GM12874 (cell line): ENCODE data around the gene DPYD.

ENCODE experiments used
- CTCF ChIP-seq: IDR thresholded peaks from 2 replicates; pipeline ENCODE4 v1.5.1; 2011; ENCODE audit warnings: low read depth, mild to moderate bottlenecking, control low read depth, low read length, moderate library complexity; ENCODE audit not compliant: insufficient read depth

DPYD gene

GRCh38 chr1:97277891-97278654 lies 642.8 kb downstream of the DPYD start:
- no peak for TF ChIP-seq CTCF

GRCh38 chr1:97271916-97272788 lies 648.7 kb downstream of the DPYD start:
- TF ChIP-seq CTCF = no peak

GRCh38 chr1:97270508-97271307 lies 650.1 kb downstream of the DPYD start:
- TF ChIP-seq CTCF = no peak

- TF ChIP-seq CTCF = no peak
These were observed 655.2 kb downstream of the DPYD start for GRCh38 chr1:97265630-97266029.

GRCh38 chr1:97262842-97263241 lies 658.0 kb downstream of the DPYD start:
- TF ChIP-seq CTCF = no peak

GRCh38 chr1:97258597-97258996 lies 662.2 kb downstream of the DPYD start:
- TF ChIP-seq CTCF = no peak

- no peak for TF ChIP-seq CTCF
These were observed 665.9 kb downstream of the DPYD start for GRCh38 chr1:97254731-97255463.
